GM12865 (cell line): Measurements from ENCODE around the gene BTBD9.

ENCODE experiments used
- DNase-seq: peaks from one replicate; pipeline ENCODE4 v3.0.0; 2010; ENCODE audit warnings: low read depth
- H3K4me3 ChIP-seq: 2 replicates; pipeline ENCODE4 v1.5.1; 2011; ENCODE audit warnings: mild to moderate bottlenecking, low read depth, low read length, control low read depth
- TF ChIP-seq, protein P1 (sequence below): IDR thresholded peaks from 2 replicates; pipeline ENCODE4 v1.5.1; 2011; ENCODE audit warnings: low read length, control low read depth, low read depth, inconsistent platforms; ENCODE audit not compliant: insufficient read depth; ENCODE audit errors: missing control alignments

The BTBD9 gene

DNA sequence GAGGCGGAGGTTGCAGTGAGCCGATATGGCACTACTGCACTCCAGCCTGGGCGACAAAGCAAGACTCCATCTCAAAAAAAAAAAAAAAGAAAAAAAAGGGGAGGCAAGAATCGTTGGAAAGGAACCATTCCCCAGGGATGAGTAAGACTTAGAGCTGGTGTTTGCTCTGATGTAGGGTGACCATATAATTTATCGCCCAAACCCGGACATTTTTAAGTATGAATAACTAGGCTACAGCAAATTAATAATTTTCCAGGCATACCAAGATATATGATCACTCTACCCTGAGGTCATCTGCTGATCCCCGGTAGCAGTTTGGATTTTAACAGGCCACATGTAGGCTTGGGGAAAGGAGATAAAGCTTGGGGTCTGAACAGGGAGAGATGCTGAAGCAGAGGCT, 260.9 kb downstream of the BTBD9 start:
- TF ChIP-seq, protein P1, sequence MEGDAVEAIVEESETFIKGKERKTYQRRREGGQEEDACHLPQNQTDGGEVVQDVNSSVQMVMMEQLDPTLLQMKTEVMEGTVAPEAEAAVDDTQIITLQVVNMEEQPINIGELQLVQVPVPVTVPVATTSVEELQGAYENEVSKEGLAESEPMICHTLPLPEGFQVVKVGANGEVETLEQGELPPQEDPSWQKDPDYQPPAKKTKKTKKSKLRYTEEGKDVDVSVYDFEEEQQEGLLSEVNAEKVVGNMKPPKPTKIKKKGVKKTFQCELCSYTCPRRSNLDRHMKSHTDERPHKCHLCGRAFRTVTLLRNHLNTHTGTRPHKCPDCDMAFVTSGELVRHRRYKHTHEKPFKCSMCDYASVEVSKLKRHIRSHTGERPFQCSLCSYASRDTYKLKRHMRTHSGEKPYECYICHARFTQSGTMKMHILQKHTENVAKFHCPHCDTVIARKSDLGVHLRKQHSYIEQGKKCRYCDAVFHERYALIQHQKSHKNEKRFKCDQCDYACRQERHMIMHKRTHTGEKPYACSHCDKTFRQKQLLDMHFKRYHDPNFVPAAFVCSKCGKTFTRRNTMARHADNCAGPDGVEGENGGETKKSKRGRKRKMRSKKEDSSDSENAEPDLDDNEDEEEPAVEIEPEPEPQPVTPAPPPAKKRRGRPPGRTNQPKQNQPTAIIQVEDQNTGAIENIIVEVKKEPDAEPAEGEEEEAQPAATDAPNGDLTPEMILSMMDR = no peak
- DNase-seq = no peak
- no peak overlapping the region for H3K4me3 ChIP-seq

GRCh38 chr6:38375937-38376336, 263.8 kb downstream of the BTBD9 start:
- H3K4me3 ChIP-seq = no peak overlapping the region
- no peak for DNase-seq
- TF ChIP-seq, protein P1 = no peak

DNA sequence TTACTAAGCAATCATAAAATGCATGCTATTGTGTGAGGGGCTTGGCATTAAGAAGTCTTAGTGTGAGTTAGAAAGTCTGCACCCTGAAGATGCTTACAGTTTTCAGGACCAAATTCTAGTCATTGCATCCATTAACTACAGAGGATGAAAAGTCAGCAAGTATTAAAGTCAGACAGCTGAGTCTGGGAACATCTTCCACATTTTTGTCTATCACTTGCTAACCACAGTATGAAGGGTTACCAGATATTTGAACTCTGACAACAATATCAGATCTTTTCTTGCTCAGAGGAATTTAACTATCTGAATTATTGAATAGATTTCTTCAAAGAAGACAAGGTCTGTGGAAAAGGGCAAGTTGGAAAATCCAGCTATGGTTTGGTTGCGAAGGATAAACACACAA, 264.4 kb downstream of the BTBD9 start:
- TF ChIP-seq, protein P1 = no peak
- H3K4me3 ChIP-seq = no peak overlapping the region
- DNase-seq = no peak

- no peak overlapping the region for H3K4me3 ChIP-seq
- TF ChIP-seq, protein P1 = no peak
These were observed 267.8 kb downstream of the BTBD9 start for GRCh38 chr6:38371881-38372280.

GRCh38 chr6:38370653-38371601, 268.8 kb downstream of the BTBD9 start:
- no peak for DNase-seq
- no peak overlapping the region for H3K4me3 ChIP-seq
- TF ChIP-seq, protein P1 = no peak

More at GRCh38 chr6:38371881-38372280, 267.8 kb downstream of the BTBD9 start:
- no peak for DNase-seq

DNA sequence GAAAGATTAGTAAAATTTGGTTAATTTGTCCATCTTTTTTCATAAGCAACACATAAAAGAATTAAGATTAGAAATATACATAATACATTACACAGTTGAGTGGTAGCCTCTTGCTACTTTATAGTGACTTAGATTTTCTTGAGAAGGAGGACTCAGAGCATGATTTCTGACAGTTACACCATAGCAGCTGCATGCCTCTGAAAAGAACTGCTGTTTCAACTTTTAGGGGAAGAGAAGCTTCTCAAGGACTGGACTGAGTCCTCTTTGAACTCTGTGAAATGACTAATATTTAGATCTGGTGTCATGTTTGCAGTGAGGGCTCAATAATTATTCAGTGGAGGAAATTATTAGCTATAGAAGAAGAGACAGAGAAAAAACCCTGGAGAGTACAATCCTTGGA, 272.5 kb downstream of the BTBD9 start:
- H3K4me3 ChIP-seq = no peak overlapping the region
- TF ChIP-seq, protein P1 = no peak
- DNase-seq = no peak
